Hepatocyte (in vitro differentiated cells): Measurements from ENCODE around the gene ARHGEF9.

Source experiments
- EZH2phosphoT487 ChIP-seq: fragments of 200-600 bp; sonication (generic); IDR thresholded peaks from one replicate; pipeline ENCODE4 v1.6.1; 2018; ENCODE audit warnings: antibody characterized with exemption, mild to moderate bottlenecking, low read depth, moderate library complexity; ENCODE audit not compliant: unreplicated experiment, severe bottlenecking
- TF ChIP-seq, protein P1 (sequence below): fragments of 200-600 bp; sonication (generic); IDR thresholded peaks from 2 replicates; pipeline ENCODE4 v1.5.1; 2016; ENCODE audit warnings: antibody characterized with exemption, mild to moderate bottlenecking; ENCODE audit not compliant: poor library complexity

DNA sequence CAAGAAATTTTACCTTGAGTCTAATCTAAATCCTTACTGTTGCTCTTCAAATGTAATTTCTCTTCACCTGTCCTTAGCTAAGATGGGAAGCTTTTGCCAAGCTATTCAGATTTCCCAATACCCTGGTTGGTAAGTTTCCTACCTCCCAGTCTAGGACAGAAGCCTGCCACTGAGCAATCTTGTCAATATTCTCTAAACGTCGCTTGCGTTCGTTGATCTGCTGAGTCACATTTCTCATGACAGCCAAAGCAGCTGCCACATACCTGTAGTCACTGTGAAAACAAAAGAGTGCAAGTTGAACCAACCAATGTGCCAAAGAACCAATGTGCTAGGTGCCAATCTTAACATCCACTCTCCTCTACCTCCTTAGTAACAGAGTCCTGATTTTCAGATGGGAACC lies 111.1 kb downstream of the ARHGEF9 start:
- TF ChIP-seq, protein P1, sequence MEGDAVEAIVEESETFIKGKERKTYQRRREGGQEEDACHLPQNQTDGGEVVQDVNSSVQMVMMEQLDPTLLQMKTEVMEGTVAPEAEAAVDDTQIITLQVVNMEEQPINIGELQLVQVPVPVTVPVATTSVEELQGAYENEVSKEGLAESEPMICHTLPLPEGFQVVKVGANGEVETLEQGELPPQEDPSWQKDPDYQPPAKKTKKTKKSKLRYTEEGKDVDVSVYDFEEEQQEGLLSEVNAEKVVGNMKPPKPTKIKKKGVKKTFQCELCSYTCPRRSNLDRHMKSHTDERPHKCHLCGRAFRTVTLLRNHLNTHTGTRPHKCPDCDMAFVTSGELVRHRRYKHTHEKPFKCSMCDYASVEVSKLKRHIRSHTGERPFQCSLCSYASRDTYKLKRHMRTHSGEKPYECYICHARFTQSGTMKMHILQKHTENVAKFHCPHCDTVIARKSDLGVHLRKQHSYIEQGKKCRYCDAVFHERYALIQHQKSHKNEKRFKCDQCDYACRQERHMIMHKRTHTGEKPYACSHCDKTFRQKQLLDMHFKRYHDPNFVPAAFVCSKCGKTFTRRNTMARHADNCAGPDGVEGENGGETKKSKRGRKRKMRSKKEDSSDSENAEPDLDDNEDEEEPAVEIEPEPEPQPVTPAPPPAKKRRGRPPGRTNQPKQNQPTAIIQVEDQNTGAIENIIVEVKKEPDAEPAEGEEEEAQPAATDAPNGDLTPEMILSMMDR = no peak
- TF ChIP-seq EZH2phosphoT487 = no peak
